IPS-18a (cell line): Measurements from ENCODE around the gene CDH1.
"Not testable (repeated sequence)": the region's sequence is repeated elsewhere in the genome, so short reads cannot be mapped to it uniquely, and the experiment has no call there.

ENCODE experiments used
- H3K27ac ChIP-seq: one replicate; pipeline ENCODE4 v1.5.1; 2013; ENCODE audit warnings: low read length
- H3K27me3 ChIP-seq: one replicate; pipeline ENCODE4 v1.6.1; 2013; ENCODE audit warnings: mild to moderate bottlenecking, low read length; ENCODE audit not compliant: control insufficient read depth, insufficient read depth
- H3K36me3 ChIP-seq: one replicate; pipeline ENCODE4 v1.6.1; 2013; ENCODE audit warnings: low read depth, low read length; ENCODE audit not compliant: control insufficient read depth
- H3K4me1 ChIP-seq: one replicate; pipeline ENCODE4 v1.6.1; 2013; ENCODE audit warnings: low read depth, low read length; ENCODE audit not compliant: control insufficient read depth
- H3K4me3 ChIP-seq: one replicate; pipeline ENCODE4 v1.5.1; 2013; ENCODE audit warnings: low read length
- H3K9ac ChIP-seq: one replicate; pipeline ENCODE4 v1.6.1; 2013; ENCODE audit warnings: mild to moderate bottlenecking, low read length, moderate library complexity
- H3K9me3 ChIP-seq: one replicate; pipeline ENCODE4 v1.6.1; 2013; ENCODE audit warnings: low read depth, low read length; ENCODE audit not compliant: control insufficient read depth

CDH1 gene

DNA sequence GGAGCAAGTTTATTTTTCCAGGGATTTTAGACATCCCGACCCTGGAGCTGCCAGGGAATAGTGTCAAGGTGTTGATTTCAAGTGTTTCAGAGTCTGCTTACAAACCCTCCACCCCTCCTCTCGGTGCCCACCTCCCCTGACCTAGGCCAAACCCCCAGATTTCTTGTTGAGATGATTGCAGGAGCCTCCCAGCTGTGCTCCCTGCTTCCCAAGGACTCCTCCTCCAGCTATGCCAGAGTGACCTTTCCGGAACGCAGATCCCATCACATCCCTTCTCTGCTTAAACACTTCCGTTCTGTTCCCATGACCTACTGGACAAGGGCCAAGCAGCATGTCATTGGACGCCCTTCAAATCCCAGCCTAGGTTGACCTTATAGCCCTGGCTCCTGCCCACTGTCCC is 23.7 kb upstream of the CDH1 start:
- no peak overlapping the region for H3K27ac ChIP-seq
- no peak overlapping the region for H3K4me3 ChIP-seq
- no peaks in the 10 kb centered on the region for H3K9me3 ChIP-seq
- H3K27me3 ChIP-seq: no peaks in the 10 kb centered on the region
- H3K4me1 ChIP-seq: peaks cover 6% of the 10 kb centered on the region
- H3K9ac ChIP-seq: no peak overlapping the region
- H3K36me3 ChIP-seq: no peaks in the 10 kb centered on the region

DNA sequence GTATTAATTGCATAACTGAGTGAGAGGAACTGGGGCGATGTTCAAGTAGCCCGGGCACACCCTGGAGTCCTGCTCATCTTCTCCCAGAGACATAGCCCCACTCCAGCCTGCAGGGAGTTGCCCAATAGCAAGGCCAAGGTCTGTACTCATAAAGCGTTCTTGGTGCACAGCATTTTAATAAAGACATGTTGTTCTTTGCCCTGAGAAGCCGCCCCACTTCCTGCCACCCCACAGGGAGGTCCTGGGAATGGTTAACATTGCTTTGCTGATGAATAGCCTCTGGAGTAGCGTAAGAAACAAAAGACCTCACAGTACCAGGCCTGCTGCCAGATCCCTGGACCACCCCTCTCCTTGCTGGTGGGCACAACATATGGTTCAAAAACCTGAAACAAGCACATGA is 21.6 kb upstream of the CDH1 start:
- H3K36me3 ChIP-seq: no peaks in the 10 kb centered on the region
- no peak overlapping the region for H3K4me3 ChIP-seq

DNA sequence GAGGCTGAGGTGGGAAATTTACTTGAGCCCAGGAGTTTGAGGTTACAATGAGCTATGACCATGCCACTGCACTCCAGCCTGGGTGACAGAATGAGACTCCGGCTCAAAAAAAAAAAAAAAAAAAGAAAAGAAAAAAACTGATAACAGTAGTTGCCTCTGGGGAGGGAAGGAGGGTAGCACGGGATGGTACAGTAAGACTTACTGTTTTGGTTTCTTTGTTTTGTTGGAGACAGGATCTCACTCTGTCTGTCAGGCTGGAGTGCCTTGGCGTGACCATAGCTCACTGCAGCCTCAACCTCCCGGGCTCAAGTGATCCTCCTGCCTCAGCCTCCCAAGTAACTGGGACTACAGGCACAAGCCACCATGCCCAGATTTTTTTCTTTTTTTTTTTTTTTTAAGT is 20.6 kb upstream of the CDH1 start:
- H3K4me3 ChIP-seq, H3K36me3 ChIP-seq, H3K27ac ChIP-seq, H3K4me1 ChIP-seq, H3K9me3 ChIP-seq, H3K9ac ChIP-seq, H3K27me3 ChIP-seq: not testable (repeated sequence)

More for the DNA sequence above, 21.6 kb upstream of the CDH1 start:
- Histone ChIP-seq H3K4me1 (peaks cover 6% of the 10 kb centered on the region), H3K9ac (no peak overlapping the region), H3K27ac (no peak overlapping the region), H3K9me3 (no peaks in the 10 kb centered on the region), H3K27me3 (no peaks in the 10 kb centered on the region)

DNA sequence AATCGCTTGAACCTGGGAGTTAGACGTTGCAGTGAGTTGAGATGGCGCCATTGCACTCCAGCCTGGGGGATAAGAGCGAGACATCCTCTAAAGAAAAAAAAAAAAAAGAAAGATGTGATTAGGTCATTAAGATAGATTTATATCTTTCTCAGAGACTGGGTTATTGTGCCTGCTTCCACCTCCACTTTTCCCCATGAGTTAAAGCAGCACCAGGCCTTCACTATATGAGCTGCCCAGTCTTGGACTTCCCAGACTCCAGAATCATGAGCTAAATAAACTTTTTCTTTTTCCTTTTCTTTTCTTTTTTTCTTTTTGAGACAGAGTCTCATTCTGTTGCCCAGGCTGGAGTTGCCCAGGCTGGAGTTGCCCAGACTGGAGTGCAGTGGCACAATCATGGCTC is 19.4 kb upstream of the CDH1 start:
- no peaks in the 10 kb centered on the region for H3K36me3 ChIP-seq
- H3K4me3 ChIP-seq: no peak overlapping the region
- H3K9ac ChIP-seq: no peak overlapping the region
- H3K9me3 ChIP-seq: no peaks in the 10 kb centered on the region
- no peaks in the 10 kb centered on the region for H3K27me3 ChIP-seq
- H3K4me1 ChIP-seq: peaks cover 6% of the 10 kb centered on the region
- no peak overlapping the region for H3K27ac ChIP-seq

DNA sequence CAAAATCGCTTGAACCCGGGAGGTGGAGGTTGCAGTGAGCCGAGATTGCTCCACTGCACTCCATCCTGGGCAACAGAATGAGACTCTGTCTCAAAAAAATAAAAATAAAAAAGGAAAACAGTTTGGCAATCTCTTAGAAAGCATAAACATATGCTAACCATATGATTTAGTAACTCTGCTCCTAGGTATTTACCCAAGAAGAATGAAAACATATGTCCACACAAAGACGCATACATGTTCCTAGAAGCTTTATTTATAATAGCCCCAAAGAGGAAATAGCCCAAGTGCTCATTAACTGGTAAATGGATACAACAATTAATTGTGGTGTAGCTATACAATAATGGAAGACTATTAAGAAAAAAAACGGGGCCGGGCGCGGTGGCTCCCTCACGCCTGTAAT is 18.5 kb upstream of the CDH1 start:
- Histone ChIP-seq H3K27me3 (no peaks in the 10 kb centered on the region), H3K36me3 (no peaks in the 10 kb centered on the region), H3K4me3 (no peak overlapping the region), H3K9ac (no peak overlapping the region), H3K9me3 (no peaks in the 10 kb centered on the region), H3K4me1 (no peaks in the 10 kb centered on the region), H3K27ac (no peak overlapping the region)

DNA sequence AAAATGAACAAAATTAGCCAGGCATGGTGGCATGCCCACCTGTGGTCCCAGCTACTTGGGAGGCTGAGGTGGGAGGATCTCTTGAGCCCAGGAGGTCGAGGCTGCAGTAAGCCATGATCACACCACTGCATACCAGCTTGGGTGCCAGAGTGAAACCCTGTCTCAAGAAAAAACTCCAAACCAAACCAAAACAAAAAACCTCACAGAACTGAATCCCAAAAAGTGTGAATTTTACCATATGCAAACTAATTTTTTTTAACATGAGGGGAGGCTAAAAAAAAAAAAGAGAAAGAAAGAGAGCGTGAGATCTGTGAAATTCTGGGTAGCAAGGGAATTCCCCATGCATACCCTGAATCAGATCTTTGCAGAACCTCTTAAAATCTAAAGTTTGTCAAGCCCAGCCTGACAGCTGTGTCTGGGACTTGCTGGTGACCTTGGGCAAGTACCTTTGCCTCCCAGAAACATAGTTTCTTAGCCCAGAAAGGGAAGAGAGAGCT is 17.1 kb upstream of the CDH1 start:
- H3K36me3 ChIP-seq: no peaks in the 10 kb centered on the region
- no peak overlapping the region for H3K9ac ChIP-seq
- H3K4me3 ChIP-seq: no peak overlapping the region
- H3K27me3 ChIP-seq: no peaks in the 10 kb centered on the region
- no peaks in the 10 kb centered on the region for H3K9me3 ChIP-seq
- H3K27ac ChIP-seq: no peak overlapping the region
- no peaks in the 10 kb centered on the region for H3K4me1 ChIP-seq

DNA sequence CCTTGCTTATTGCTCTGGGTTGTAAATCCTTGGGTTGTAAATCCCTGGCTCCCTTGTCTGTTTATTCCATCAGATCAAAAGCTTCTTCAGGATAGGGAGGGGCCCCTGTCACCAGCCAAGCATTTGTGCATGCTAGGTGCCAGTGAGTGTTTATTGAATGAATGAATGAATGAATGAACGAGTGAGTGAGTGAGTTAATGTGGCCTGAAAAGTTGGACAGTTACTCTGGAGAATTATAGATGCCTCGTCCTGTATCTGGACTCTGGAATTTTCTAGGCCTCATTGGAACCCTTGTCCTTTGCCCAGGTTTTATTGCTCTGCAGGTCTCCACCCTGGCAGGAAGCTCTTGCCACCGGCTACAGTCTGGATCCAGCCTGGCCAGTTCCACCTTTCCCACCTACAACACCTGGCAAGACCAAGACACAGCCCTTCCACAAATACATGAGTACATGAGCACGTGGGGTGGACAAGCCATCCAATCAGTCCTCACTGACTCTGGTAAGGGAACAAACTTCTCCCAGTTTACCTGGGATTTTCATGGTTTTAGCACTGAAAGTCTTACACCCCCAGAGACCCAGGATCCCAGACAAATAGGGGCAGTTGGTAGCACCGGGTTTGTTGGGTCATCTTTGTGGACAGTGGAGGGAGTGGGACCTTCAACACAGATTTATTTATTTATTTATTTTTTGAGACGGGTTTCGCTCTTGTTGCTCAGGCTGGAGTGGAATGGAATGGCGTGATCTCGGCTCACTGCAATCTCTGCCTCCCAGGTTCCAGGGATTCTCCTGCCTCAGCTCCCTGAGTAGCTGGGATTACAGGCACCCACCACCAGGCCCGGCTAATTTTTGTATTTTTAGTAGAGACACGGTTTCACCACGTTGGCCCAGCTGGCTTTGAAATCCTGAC is 14.7 kb upstream of the CDH1 start:
- Histone ChIP-seq H3K9me3 (no peaks in the 10 kb centered on the region), H3K4me3 (no peak overlapping the region), H3K27me3 (no peaks in the 10 kb centered on the region), H3K27ac (no peak overlapping the region), H3K36me3 (no peaks in the 10 kb centered on the region), H3K9ac (no peak overlapping the region), H3K4me1 (no peaks in the 10 kb centered on the region)

DNA sequence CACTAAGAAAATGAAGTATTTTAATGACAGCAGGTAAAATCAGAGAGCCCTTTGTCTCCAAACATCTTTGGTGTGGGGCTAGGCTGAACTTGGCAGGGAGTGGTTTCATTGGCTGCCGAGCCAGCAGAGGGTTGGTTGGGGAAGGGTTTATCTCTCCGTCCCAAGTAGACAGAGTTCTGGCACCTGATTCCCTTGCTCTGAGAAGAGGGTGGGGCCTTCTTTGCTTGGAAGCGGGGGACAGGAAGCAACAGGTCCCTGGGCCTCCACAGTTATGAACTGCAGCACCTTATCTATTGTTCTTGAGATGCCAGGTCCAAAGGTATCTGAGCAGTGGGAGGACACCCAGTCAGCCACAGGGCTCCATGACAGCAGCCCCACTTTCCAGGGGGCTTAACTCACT is 12.3 kb upstream of the CDH1 start:
- Histone ChIP-seq H3K36me3 (no peaks in the 10 kb centered on the region), H3K9me3 (no peaks in the 10 kb centered on the region), H3K4me3 (no peak overlapping the region), H3K9ac (no peak overlapping the region), H3K27ac (no peak overlapping the region), H3K4me1 (no peaks in the 10 kb centered on the region), H3K27me3 (no peaks in the 10 kb centered on the region)

DNA sequence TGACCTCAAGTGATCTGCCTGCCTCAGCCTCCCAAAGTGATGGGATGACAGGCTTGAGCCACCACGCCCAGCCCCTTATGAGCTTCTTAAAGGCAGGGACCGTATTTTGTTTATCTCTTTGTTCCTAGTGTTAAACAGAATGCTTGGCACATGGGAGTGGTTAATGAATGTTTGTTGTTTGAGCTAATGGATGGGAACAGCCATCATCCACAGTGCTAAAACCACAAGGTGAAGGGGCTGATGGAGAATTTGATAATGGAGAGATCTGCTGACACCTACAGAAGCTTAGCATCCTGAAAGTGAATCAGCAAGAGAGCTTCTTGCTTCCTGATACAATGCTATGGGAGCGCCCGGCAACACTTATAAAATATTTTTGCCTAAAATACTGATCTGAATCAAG is 8.6 kb upstream of the CDH1 start:
- H3K4me1 ChIP-seq: peaks cover 15% of the 10 kb centered on the region
- no peak overlapping the region for H3K9ac ChIP-seq
- H3K9me3 ChIP-seq: no peaks in the 10 kb centered on the region
- H3K27ac ChIP-seq: no peak overlapping the region
- no peak overlapping the region for H3K4me3 ChIP-seq
- H3K36me3 ChIP-seq: no peaks in the 10 kb centered on the region
- H3K27me3 ChIP-seq: no peaks in the 10 kb centered on the region

DNA sequence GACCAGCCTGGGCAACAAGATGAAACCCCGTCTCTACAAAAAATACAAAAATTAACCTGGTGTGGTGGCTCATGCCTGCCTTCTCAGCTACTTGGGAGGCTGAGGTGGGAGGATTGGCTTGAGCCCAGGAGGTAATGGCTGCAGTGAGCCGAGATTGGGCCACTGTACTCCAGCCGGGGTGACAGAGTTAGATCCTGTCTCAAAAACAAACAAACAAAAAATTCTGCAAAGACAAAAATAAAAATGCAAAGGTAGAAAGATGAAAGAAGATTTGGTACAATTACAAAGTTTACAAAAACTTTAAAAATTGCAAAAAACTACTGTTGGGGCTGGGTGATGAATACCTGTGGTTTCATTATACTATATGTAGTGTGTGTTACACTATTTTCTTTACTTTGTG is 5.5 kb upstream of the CDH1 start:
- Histone ChIP-seq H3K4me3 (no peak overlapping the region), H3K27ac (no peak overlapping the region), H3K4me1 (peaks cover 18% of the 10 kb centered on the region), H3K36me3 (no peaks in the 10 kb centered on the region), H3K9me3 (no peaks in the 10 kb centered on the region), H3K9ac (no peak overlapping the region), H3K27me3 (no peaks in the 10 kb centered on the region)

DNA sequence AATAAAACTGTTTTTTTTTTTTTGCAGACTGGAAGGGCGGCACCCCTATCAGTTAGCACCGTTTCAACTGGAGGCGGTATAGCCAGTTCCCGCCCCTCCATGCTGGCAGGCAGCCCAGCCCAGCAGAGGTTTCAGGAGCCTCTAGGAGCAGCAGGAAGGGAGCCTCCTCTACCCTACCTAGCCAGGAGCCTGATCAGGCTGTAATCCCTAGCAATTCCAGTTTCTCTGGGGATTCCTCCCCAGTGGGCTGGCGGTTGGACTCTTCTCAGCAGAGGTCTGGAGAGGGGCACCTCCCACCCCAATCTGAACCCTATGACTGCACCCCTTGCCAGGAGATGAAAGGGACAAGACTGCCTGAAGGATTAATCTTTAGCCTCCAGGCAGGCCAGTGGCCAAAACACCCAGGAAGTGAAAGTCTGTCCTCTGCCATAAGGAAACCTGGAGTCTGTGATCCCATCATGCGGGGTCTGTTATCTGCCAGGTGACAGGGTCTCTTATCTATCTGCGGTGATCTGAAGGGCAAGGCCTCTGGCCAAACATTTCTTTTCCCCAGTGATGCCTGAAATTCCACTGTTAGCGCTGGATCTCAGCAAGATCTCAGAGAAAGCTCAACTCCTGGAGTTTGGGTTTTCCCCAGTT is 4.9 kb upstream of the CDH1 start:
- H3K36me3 ChIP-seq: no peaks in the 10 kb centered on the region
- H3K4me3 ChIP-seq: peak overlapping the region; percentile 1
- peak overlapping the region; percentile 19 for H3K27ac ChIP-seq
- peaks cover 18% of the 10 kb centered on the region for H3K4me1 ChIP-seq
- no peaks in the 10 kb centered on the region for H3K27me3 ChIP-seq
- H3K9me3 ChIP-seq: no peaks in the 10 kb centered on the region
- peak overlapping the region; percentile 14 for H3K9ac ChIP-seq
